Gastrocnemius medialis (tissue), 4 donors: ENCODE measurements around the gene RAB25. TPM values are rescaled to one million over a fixed set of nuclear protein-coding genes. Genes with fewer than 3 reads are reported as not detected.

ENCODE experiments used
- ATAC-seq, 2 donors: fragments of 150-250 bp; one replicate each; pipeline ENCODE4 v1.9.1; 2016
- DNase-seq, 2 donors: peaks; one replicate each; pipeline ENCODE4 v3.0.0-alpha.2; 2019
- H3K27ac ChIP-seq, 4 donors: fragments of 200-600 bp; sonication (generic); 1 replicate in 1 of 4; 2 replicates in 3 of 4; pipeline ENCODE4 v1.5.1; 2016 to 2018; ENCODE audit warnings: mild to moderate bottlenecking in 2 of 4, moderate library complexity in 1 of 4
- H3K27me3 ChIP-seq, 3 donors: fragments of 200-600 bp; sonication (generic) in 2 of 3; 1 replicate in 1 of 3; 2 replicates in 2 of 3; pipeline versions ENCODE4 v1.5.1 to v1.6.0; 2016 to 2019; ENCODE audit warnings: mild to moderate bottlenecking in 1 of 3, moderate library complexity in 1 of 3
- H3K36me3 ChIP-seq, 2 donors: fragments of 200-600 bp; sonication (generic) in 1 of 2; one replicate each; pipeline ENCODE4 v1.5.1; 2017 to 2018
- H3K4me1 ChIP-seq, 2 donors: fragments of 200-600 bp; sonication (generic) in 1 of 2; one replicate each; pipeline ENCODE4 v1.5.1; 2016 to 2017; ENCODE audit warnings: mild to moderate bottlenecking in 2 of 2
- H3K4me3 ChIP-seq, 4 donors: fragments of 200-600 bp; sonication (generic) in 3 of 4; 1 replicate in 1 of 4; 2 replicates in 3 of 4; pipeline ENCODE4 v1.5.1; 2016 to 2019; ENCODE audit warnings: mild to moderate bottlenecking in 2 of 4
- H3K9me3 ChIP-seq, 3 donors: fragments of 200-600 bp; sonication (generic) in 2 of 3; 1 replicate in 1 of 3; 2 replicates in 2 of 3; pipeline ENCODE4 v1.5.1; 2016 to 2019
- POLR2A ChIP-seq, 2 donors: fragments of 450-650 bp; IDR thresholded peaks; one replicate each; pipeline ENCODE4 v1.6.1; 2017; ENCODE audit warnings: antibody characterized with exemption in 2 of 2, mild to moderate bottlenecking in 2 of 2, moderate library complexity in 2 of 2
- in situ Hi-C, 4 donors: fragments of 200-750 bp; cut with MboI; loops; one replicate each; pipeline versions ENCODE4 v1.15.0 to v1.8.0; 2017; ENCODE audit warnings: low sequenced_read_pairs in 4 of 4
- intact Hi-C: fragments of 100-400 bp; cut with DNase I; formaldehyde crosslinking; loops from one replicate; pipeline ENCODE4 v1.15.1; 2023; ENCODE audit warnings: low total_unique reads
- total RNA-seq, 4 donors: library from RNA; depleted of rRNA; stranded (reverse); fragments of >200 nt; gene quantifications; one replicate each; pipeline versions ENCODE4 v1.1.0 to v1.2.3, GENCODE V29; 2016
- TF ChIP-seq, protein P1 (sequence below), 5 experiments: fragments of 450-650 bp in 3 of 5; fragments of 200-600 bp in 2 of 5; sonication (generic) in 2 of 5; IDR thresholded peaks in 4 of 5; conservative IDR thresholded peaks in 1 of 5; 1 replicate in 4 of 5; 2 replicates in 1 of 5; pipeline ENCODE4 v1.5.1; 2016 to 2019; ENCODE audit warnings: antibody characterized with exemption in 5 of 5, mild to moderate bottlenecking in 3 of 5, moderate library complexity in 3 of 5

The RAB25 gene
- total RNA-seq, 4 donors from 2014 or later = 1.2 TPM; not detected in 3

DNA sequence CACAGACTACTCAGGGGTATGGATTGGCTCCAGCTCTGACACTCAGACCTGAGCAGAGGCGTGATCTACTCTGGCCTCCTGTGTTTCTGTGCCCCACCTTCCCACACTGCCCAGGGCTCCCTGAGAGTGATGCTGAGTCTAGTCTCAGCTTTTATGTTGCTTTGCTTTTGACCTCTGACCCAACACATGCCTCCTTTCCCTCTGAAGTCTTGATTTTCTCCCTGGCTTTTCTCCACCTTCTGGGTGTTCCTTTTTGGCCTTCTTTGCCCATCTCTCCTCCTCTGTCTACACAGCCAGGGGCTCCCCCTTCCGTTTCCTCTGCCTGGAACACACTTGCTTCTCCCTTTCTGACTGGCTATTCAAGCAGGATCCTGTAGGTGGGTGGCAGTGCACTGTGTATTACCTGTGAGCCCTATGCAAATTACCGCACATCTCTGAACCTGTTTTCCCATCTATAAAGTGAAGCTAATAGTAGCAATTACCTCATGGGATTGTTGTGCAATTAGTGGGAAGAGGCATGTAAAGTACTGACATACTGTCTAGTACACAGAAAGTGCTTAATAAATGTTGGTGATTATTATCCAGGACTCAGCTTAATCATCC lies 35.0 kb downstream of the RAB25 start:
- Histone ChIP-seq H3K9me3 (no peaks in the 10 kb centered on the region), H3K36me3 (no peaks in the 10 kb centered on the region), H3K27ac (peak overlapping the region; percentile 15 to 80 (median 63)), H3K4me1 (peaks cover 7 to 21% of the 10 kb centered on the region in 2 donors), H3K4me3 (no peak overlapping the region), H3K27me3 (no peaks in the 10 kb centered on the region)
- no peak for ATAC-seq
- intact Hi-C loops (loop anchor here (1.0 to 5.0 kb wide), 3 partner anchors 34 to 186 kb away; partner anchors contain the start of genes PMF1, SMG5 and TMEM79), in situ Hi-C loops (loop anchor here in 3 of 4 donors (5.0 kb wide), 1 partner anchor 36 kb away; no protein-coding TSS in a partner anchor)
- no peak for DNase-seq
- TF ChIP-seq POLR2A (IDR thresholded peaks at IDR 0.05) = no peak
- TF ChIP-seq, protein P1, sequence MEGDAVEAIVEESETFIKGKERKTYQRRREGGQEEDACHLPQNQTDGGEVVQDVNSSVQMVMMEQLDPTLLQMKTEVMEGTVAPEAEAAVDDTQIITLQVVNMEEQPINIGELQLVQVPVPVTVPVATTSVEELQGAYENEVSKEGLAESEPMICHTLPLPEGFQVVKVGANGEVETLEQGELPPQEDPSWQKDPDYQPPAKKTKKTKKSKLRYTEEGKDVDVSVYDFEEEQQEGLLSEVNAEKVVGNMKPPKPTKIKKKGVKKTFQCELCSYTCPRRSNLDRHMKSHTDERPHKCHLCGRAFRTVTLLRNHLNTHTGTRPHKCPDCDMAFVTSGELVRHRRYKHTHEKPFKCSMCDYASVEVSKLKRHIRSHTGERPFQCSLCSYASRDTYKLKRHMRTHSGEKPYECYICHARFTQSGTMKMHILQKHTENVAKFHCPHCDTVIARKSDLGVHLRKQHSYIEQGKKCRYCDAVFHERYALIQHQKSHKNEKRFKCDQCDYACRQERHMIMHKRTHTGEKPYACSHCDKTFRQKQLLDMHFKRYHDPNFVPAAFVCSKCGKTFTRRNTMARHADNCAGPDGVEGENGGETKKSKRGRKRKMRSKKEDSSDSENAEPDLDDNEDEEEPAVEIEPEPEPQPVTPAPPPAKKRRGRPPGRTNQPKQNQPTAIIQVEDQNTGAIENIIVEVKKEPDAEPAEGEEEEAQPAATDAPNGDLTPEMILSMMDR (IDR thresholded peaks at IDR 0.05 in 4 of 5, conservative IDR thresholded peaks at IDR 0.05 in 1 of 5) = no peak

DNA sequence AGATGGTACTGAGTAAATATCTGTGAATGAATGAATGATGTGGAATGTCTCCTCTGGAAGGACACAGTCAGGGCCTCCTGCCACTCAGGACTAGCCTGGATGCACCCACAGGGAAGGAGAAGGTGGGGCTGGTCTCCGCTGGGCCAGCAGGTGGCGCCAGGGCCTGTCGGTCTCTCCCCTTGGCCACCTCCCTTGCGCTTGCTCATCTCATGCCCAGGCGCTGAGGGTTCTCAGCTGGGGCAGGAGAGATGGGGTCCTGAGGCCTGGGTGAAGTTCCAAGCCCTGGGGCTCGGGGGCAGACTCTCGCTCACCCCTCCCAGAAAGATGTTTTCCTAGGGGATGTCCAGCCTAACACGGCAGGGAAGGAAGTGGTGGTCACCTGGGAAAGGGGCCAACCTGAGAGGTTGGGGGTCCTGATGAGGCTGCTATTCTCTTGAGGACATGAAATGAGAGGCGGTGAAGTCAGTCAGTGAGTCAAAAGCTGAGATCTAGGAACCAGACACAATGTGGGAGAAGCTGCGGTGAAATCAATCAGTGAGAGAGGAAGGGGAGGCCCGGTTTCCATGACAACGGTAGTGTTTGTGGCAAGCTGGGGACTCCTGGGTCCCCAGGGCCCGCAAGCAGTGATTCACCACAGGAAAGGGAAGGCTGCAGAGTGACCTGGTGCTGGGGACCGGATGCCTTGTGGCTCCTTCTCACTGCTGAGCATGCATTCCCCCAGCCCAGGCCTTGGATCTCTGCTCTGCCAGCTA lies 35.9 kb downstream of the RAB25 start:
- no peaks in the 10 kb centered on the region for H3K36me3 ChIP-seq
- H3K27me3 ChIP-seq = no peaks in the 10 kb centered on the region
- H3K4me1 ChIP-seq = peaks cover 7 to 23% of the 10 kb centered on the region in 2 donors
- peak overlapping the region; percentile 50 to 80 (median 74) for H3K27ac ChIP-seq
- in situ Hi-C loops (loop anchor here in 3 of 4 donors (5.0 kb wide), 1 partner anchor 35 kb away; no protein-coding TSS in a partner anchor), intact Hi-C loops (loop anchor here (1.0 to 5.0 kb wide), 3 partner anchors 33 to 185 kb away; partner anchors contain the start of genes PMF1, SMG5 and TMEM79)
- ATAC-seq = peak; percentile 96 to 98
- no peak overlapping the region for H3K4me3 ChIP-seq
- DNase-seq = peak; percentile 85 to 90
- no peaks in the 10 kb centered on the region for H3K9me3 ChIP-seq
- TF ChIP-seq POLR2A (IDR thresholded peaks at IDR 0.05) = no peak
- TF ChIP-seq, protein P1 (IDR thresholded peaks at IDR 0.05 in 4 of 5, conservative IDR thresholded peaks at IDR 0.05 in 1 of 5) = peak; percentile 97 to 98 (median 98)

DNA sequence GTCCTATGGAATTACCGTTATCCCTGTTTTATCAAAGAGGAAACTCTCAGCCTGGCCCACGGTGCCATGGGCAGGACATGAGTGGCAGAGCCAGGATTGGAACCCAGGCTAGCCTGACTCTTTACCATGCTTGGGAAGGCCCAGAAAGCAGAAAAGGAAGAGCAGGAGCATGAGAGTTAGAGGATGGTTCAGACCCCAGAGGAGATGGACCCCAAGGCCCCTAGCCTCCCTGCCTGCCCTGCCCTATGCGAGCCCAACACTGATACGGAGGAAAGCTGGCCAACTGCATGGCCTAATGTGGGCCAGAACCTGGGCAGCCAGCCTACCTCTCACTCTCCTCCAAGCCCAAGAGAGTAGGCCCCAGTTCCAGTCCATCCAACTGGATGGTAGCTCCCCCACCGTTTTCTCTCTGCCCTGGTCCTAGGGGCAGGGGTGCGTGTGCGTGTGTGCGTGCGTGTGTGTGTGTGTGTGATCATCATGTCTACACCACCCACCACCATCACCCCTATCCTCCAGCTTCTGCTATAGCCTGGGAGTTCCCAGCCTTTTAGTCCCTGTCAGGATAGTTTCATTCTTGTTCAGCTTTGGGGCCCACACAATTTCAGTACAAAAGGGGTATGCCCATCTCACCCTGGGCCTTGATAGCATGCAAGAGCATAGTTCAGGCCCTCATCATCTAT lies 36.7 kb downstream of the RAB25 start:
- H3K27ac ChIP-seq = peak overlapping the region; percentile 50 to 80 (median 74)
- DNase-seq = no peak
- in situ Hi-C loops = loop anchor here in 3 of 4 donors (5.0 kb wide), 1 partner anchor 35 kb away; no protein-coding TSS in a partner anchor
- H3K27me3 ChIP-seq = no peaks in the 10 kb centered on the region
- H3K4me3 ChIP-seq = no peak overlapping the region
- TF ChIP-seq, protein P1 (IDR thresholded peaks at IDR 0.05 in 4 of 5, conservative IDR thresholded peaks at IDR 0.05 in 1 of 5) = no peak
- no peak for TF ChIP-seq POLR2A (IDR thresholded peaks at IDR 0.05)
- no peaks in the 10 kb centered on the region for H3K36me3 ChIP-seq
- H3K9me3 ChIP-seq = no peaks in the 10 kb centered on the region
- ATAC-seq = no peak
- H3K4me1 ChIP-seq = peaks cover 15 to 23% of the 10 kb centered on the region in 2 donors
- intact Hi-C loops = loop anchor here (5.0 kb wide), 2 partner anchors 115 to 185 kb away; partner anchors contain the start of genes PMF1, SMG5 and TMEM79

DNA sequence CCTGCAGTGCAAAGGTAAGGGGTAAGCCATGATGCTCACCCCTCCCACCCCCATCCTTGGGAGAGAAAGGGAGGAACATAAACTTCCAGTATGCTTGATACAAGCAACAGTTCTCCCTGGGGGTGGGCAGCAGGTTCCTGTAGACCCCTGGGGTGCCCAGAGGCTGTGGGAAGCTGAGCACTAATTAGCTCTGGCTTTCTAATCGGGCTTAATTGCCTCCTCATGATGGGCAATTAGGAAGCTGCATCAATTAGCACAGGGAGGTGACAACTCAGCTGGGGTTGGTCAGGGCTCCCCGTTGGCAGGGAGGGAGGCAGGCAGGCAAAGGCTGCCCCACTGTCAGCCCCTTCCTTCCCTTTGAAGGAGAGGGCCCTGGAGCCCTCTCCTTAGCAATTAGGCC lies 37.8 kb downstream of the RAB25 start:
- intact Hi-C loops = loop anchor here (5.0 kb wide), 2 partner anchors 114 to 184 kb away; partner anchors contain the start of genes PMF1, SMG5 and TMEM79
- H3K9me3 ChIP-seq = no peaks in the 10 kb centered on the region
- H3K36me3 ChIP-seq = no peaks in the 10 kb centered on the region
- no peak overlapping the region for H3K27ac ChIP-seq
- in situ Hi-C loops = loop anchor here in 3 of 4 donors (5.0 kb wide), 1 partner anchor 34 kb away; no protein-coding TSS in a partner anchor
- H3K4me1 ChIP-seq = peaks cover 26 to 27% of the 10 kb centered on the region in 2 donors
- H3K27me3 ChIP-seq = no peaks in the 10 kb centered on the region
- no peak overlapping the region for H3K4me3 ChIP-seq
- DNase-seq (no peak), ATAC-seq (no peak)
- TF ChIP-seq, protein P1 (IDR thresholded peaks at IDR 0.05 in 4 of 5, conservative IDR thresholded peaks at IDR 0.05 in 1 of 5) = no peak
- TF ChIP-seq POLR2A (IDR thresholded peaks at IDR 0.05) = no peak
